ENCODE results near the gene RUFY1.
A peak's percentile ranks its signal among the peaks of the same experiment; 100 is the strongest.
"Not testable (repeated sequence)": the region's sequence is repeated elsewhere in the genome, so short reads cannot be mapped to it uniquely, and the experiment has no call there.

RUFY1 gene

DNA sequence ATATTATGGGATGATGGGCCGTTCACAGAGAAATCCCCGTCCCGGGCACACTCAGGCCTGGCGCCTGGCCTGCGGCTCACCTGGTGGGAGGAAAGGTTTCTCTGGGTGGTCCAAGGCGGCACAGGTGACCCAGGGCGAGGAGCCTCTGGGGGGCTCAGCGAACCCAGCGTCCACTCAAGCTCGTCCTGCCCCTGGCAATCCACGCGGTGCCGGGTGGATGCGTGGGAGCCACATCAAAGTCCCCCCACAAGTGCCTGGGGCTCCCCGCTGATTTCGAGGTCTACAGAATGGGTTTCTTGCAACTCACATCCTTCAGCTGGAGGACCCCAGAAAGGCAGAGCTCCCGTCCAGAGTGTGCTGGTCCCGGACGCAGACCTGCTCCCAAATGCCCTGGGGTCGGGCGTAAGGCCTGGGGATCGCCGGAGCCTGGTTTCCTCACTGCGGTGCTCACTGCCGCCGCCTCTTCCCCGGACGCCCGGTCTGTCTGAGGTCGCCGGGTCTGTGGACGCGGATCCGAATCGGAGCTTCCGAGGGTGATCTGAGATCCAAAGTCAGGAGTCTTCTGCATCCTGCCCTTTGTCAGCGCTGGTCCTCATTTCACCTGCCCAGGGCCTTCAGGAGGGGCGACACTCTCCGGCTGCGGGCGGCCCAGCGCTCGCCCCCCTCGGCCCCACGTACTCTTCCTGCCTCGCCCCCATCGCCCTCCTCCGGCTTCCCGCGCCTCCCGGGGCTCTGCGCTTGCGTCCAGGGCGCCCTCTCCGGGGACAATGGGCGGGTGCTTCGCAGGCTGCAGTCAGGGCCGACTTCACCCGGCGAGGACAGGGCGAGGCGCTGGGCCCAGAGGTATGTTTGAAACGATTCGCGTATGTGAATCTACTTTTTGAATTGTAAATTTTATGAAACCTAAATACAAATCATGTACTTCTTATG, 20.0 kb upstream of the RUFY1 start:
- no peak for DNase-seq (ENCODE audit: low read depth)
- TF ChIP-seq, protein P1, sequence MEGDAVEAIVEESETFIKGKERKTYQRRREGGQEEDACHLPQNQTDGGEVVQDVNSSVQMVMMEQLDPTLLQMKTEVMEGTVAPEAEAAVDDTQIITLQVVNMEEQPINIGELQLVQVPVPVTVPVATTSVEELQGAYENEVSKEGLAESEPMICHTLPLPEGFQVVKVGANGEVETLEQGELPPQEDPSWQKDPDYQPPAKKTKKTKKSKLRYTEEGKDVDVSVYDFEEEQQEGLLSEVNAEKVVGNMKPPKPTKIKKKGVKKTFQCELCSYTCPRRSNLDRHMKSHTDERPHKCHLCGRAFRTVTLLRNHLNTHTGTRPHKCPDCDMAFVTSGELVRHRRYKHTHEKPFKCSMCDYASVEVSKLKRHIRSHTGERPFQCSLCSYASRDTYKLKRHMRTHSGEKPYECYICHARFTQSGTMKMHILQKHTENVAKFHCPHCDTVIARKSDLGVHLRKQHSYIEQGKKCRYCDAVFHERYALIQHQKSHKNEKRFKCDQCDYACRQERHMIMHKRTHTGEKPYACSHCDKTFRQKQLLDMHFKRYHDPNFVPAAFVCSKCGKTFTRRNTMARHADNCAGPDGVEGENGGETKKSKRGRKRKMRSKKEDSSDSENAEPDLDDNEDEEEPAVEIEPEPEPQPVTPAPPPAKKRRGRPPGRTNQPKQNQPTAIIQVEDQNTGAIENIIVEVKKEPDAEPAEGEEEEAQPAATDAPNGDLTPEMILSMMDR (IDR thresholded peaks at IDR 0.05; ENCODE audit: low read depth, low read length, missing control alignments) = peak; percentile 10
- peak overlapping the region; percentile 48 for H3K4me3 ChIP-seq (ENCODE audit: low read depth, low read length)

DNA sequence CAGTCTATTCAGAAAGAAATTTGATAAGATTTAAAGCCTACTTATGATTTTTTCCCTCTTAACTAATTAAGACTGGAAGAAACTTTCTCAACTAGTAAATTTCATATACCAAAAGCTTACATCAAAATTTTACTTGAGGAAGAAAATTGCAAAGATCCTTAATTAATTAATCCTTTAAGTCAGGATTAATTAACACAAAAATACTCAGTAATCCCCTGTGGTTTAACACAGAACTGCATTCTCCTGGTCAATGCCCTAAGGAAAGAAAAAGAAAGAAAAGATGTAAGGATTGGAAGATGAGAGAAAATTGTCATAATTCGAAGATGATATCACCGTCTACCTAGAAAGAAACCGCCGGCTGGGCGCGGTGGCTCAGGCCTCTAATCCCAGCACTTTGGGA, 17.3 kb upstream of the RUFY1 start:
- TF ChIP-seq, protein P1 (IDR thresholded peaks at IDR 0.05; ENCODE audit: low read depth, low read length, missing control alignments) = no peak
- DNase-seq (ENCODE audit: low read depth) = no peak
- H3K4me3 ChIP-seq (ENCODE audit: low read depth, low read length) = no peak overlapping the region

DNA sequence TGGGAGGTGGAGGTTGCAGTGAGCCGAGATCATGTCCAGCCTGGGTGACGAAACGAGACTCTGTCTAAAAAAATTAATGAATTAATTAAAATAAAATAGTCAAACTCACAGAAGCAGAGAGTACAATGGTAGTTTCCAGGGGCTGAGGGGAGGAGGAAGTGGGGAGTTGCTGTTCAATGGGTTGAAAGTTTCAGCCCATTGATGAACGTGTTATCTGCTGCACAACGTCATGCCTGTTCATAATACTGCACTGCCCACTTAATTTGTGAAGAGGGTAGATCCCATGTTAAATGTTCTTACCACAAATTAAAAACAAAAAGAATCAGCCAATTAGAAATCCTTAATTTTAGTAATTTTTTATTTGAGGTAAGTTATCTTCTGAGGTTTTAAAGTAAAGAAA, 16.4 kb upstream of the RUFY1 start:
- no peak for DNase-seq (ENCODE audit: low read depth)
- peak overlapping the region; percentile 32; the same call in 1 of the 2 replicates for H3K4me3 ChIP-seq (ENCODE audit: low read depth, low read length)
- TF ChIP-seq, protein P1 (IDR thresholded peaks at IDR 0.05; ENCODE audit: low read depth, low read length, missing control alignments) = no peak

DNA sequence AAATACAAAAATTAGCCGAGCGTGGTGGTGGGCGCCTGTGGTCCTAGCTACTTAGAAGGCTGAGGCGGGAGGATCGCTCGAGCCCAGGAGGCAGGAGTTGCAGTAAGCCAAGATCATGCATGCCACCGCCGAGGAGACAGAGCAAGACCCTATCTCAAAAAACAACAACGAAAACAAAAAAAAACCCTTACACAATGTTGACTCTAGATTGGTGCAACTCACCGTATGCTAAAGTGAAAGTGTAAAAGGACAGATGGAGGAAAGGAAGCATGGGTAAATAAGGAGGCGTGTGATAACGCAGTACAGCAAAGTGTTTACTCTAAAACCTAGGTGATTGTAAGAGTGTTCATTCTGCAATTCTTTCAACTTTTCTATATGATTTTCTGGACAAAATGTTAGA, 15.9 kb upstream of the RUFY1 start:
- no peak for DNase-seq (ENCODE audit: low read depth)
- TF ChIP-seq, protein P1 (IDR thresholded peaks at IDR 0.05; ENCODE audit: low read depth, low read length, missing control alignments) = no peak
- peak overlapping the region; percentile 32 for H3K4me3 ChIP-seq (ENCODE audit: low read depth, low read length)

DNA sequence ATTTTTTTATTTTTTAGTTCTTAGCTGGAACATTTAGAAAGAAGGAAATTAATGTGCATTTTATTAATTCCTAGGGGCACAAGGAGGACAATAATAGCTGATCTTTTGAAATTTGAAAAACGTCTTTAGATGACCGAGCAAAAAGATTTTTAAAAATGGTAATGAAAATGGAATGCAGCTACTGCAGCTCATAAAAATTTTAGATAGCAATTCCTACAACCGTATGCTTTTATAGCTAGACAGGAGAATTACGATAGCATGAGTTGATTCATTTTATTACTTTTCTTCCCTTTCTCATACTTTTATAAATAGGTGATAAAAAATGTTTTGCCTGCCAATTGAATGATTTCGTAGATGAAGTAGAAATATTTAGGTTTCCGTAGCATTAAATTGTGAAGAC, 13.7 kb upstream of the RUFY1 start:
- TF ChIP-seq, protein P1 (IDR thresholded peaks at IDR 0.05; ENCODE audit: low read depth, low read length, missing control alignments) = no peak
- H3K4me3 ChIP-seq (ENCODE audit: low read depth, low read length) = no peak overlapping the region
- no peak for DNase-seq (ENCODE audit: low read depth)

DNA sequence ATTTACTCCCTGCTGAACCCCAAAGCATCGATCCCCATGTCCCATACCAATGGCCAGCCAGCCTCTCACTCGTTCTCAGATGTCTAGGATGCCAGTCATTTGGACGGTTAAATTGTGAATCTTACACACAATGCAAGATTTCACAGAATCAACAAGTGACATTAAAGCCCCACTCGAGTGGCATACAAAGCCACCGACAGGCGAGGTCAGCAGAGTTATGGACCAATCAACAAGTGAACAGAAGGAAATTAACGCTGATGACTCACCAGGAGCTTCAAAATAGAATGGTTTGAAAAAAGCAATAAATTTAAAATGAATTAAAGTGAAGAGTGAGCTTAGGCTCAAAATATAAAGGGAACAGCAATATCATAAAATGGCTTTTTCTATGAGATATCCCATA, 8.2 kb upstream of the RUFY1 start:
- H3K4me3 ChIP-seq (ENCODE audit: low read depth, low read length) = no peak overlapping the region
- no peak for DNase-seq (ENCODE audit: low read depth)
- TF ChIP-seq, protein P1 (IDR thresholded peaks at IDR 0.05; ENCODE audit: low read depth, low read length, missing control alignments) = no peak

DNA sequence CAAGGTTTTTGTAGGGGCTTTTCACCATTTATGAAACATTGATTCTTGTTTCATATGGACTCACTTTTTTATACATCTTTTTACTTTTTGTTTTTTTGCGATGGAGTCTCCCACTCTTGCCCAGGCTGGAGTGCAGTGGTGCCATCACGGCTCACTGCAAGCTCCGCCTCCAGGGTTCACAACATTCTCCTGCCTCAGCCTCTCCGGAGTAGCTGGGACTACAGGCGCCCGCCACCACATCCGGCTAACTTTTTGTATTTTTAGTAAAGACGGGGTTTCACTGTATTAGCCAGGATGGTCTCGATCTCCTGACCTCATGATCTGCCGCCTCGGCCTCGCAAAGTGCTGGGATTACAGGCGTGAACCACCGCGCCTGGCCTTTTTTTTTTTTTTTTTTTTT, 7.1 kb upstream of the RUFY1 start:
- DNase-seq (ENCODE audit: low read depth); H3K4me3 ChIP-seq (ENCODE audit: low read depth, low read length): not testable (repeated sequence)
